Tibial nerve (tissue), 4 donors: Measurements from ENCODE around the gene CLEC4C. TPM values are rescaled to one million over a fixed set of nuclear protein-coding genes. Genes with fewer than 3 reads are reported as not detected.
"Not testable (repeated sequence)": the region's sequence is repeated elsewhere in the genome, so short reads cannot be mapped to it uniquely, and the experiment has no call there.

ENCODE experiments used
- DNase-seq, 2 donors: peaks; one replicate each; pipeline ENCODE4 v3.0.0-alpha.2; 2019; ENCODE audit warnings: low spot score in 2 of 2
- H3K27ac ChIP-seq, 4 donors: fragments of 200-600 bp; sonication (generic) in 3 of 4; one replicate each; pipeline ENCODE4 v1.5.1; 2017 to 2019; ENCODE audit warnings: mild to moderate bottlenecking in 1 of 4
- H3K27me3 ChIP-seq, 2 donors: fragments of 200-600 bp; sonication (generic) in 1 of 2; one replicate each; pipeline versions ENCODE4 v1.5.1 to v1.6.0; 2017 to 2019
- H3K36me3 ChIP-seq, 3 donors: fragments of 200-600 bp; sonication (generic); one replicate each; pipeline ENCODE4 v1.5.1; 2018 to 2019
- H3K4me1 ChIP-seq, 4 donors: fragments of 200-600 bp; sonication (generic) in 3 of 4; one replicate each; pipeline ENCODE4 v1.5.1; 2017 to 2019
- H3K4me3 ChIP-seq, 4 donors: fragments of 200-600 bp; sonication (generic) in 3 of 4; one replicate each; pipeline ENCODE4 v1.5.1; 2017 to 2019; ENCODE audit warnings: mild to moderate bottlenecking in 1 of 4, moderate library complexity in 1 of 4
- H3K9me3 ChIP-seq, 4 donors: fragments of 200-600 bp; sonication (generic) in 3 of 4; one replicate each; pipeline ENCODE4 v1.5.1; 2017 to 2019
- EP300 ChIP-seq, 2 donors: sonication (generic); formaldehyde crosslinking; IDR thresholded peaks; one replicate each; pipeline ENCODE4 v1.6.1; 2017; ENCODE audit warnings: antibody characterized with exemption in 2 of 2, mild to moderate bottlenecking in 1 of 2
- POLR2A ChIP-seq, 2 donors: fragments of 450-650 bp; IDR thresholded peaks; one replicate each; pipeline ENCODE4 v1.6.1; 2017; ENCODE audit warnings: antibody characterized with exemption in 2 of 2, mild to moderate bottlenecking in 2 of 2, moderate library complexity in 2 of 2
- WGBS, 2 donors: methylation state at CpG; one replicate each; pipeline ENCODE4 v1.1.5; 2018; 5-methylcytosine and 5-hydroxymethylcytosine counted together
- total RNA-seq, 4 donors: library from RNA; depleted of rRNA; stranded (reverse); fragments of >200 nt; gene quantifications; one replicate each; pipeline ENCODE4 v1.1.0, GENCODE V29; 2016
- TF ChIP-seq, protein P1 (sequence below), 5 experiments: fragments of 200-600 bp in 3 of 5; fragments of 450-650 bp in 2 of 5; sonication (generic) in 3 of 5; IDR thresholded peaks; one replicate each; pipeline ENCODE4 v1.5.1; 2016 to 2019; ENCODE audit warnings: antibody characterized with exemption in 5 of 5, mild to moderate bottlenecking in 3 of 5, moderate library complexity in 2 of 5

CLEC4C gene
- not detected for total RNA-seq

GRCh38 chr12:7747246-7747645 is at the start of gene CLEC4C:
Gene CLEC4C, minus strand, starts transcription at chr12:7747375. Its CDS starts 27 bp downstream, at chr12:7747348.
- no peak within 1 kb of the TSS for H3K27ac ChIP-seq
- TF ChIP-seq POLR2A (IDR thresholded peaks at IDR 0.05) (no peak), EP300 (IDR thresholded peaks at IDR 0.05) (no peak)
- TF ChIP-seq, protein P1, sequence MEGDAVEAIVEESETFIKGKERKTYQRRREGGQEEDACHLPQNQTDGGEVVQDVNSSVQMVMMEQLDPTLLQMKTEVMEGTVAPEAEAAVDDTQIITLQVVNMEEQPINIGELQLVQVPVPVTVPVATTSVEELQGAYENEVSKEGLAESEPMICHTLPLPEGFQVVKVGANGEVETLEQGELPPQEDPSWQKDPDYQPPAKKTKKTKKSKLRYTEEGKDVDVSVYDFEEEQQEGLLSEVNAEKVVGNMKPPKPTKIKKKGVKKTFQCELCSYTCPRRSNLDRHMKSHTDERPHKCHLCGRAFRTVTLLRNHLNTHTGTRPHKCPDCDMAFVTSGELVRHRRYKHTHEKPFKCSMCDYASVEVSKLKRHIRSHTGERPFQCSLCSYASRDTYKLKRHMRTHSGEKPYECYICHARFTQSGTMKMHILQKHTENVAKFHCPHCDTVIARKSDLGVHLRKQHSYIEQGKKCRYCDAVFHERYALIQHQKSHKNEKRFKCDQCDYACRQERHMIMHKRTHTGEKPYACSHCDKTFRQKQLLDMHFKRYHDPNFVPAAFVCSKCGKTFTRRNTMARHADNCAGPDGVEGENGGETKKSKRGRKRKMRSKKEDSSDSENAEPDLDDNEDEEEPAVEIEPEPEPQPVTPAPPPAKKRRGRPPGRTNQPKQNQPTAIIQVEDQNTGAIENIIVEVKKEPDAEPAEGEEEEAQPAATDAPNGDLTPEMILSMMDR (IDR thresholded peaks at IDR 0.05) = no peak
- WGBS, 2 donors = 76 to 78% methylated on average over 5 of the region's 5 CpGs
- H3K36me3 ChIP-seq = no peaks in the 10 kb centered on the region
- H3K27me3 ChIP-seq = no peaks in the 10 kb centered on the region
- H3K4me3 ChIP-seq = no peak within 1 kb of the TSS
- H3K9me3 ChIP-seq = peaks cover 0 to 20% (median 0%) of the 10 kb centered on the region in 4 donors
- no peak for DNase-seq
- no peaks in the 10 kb centered on the region for H3K4me1 ChIP-seq

GRCh38 chr12:7793211-7793610 is 46.0 kb upstream of the CLEC4C start:
- Histone ChIP-seq H3K27ac (no peak overlapping the region), H3K27me3 (no peaks in the 10 kb centered on the region), H3K4me3 (no peak overlapping the region), H3K9me3 (no peaks in the 10 kb centered on the region), H3K4me1 (peaks cover 0 to 2% (median 0%) of the 10 kb centered on the region in 4 donors), H3K36me3 (no peaks in the 10 kb centered on the region)
- no peak for DNase-seq
- TF ChIP-seq POLR2A (IDR thresholded peaks at IDR 0.05) (no peak), EP300 (IDR thresholded peaks at IDR 0.05) (no peak)
- TF ChIP-seq, protein P1 (IDR thresholded peaks at IDR 0.05) = no peak
- WGBS, 2 donors = 61 to 69% methylated on average over 3 of the region's 3 CpGs

GRCh38 chr12:7788884-7789528 is 41.8 kb upstream of the CLEC4C start, which contains the start of gene NANOG:
Gene NANOG, plus strand, starts transcription at chr12:7789402. Its CDS starts 213 bp downstream, at chr12:7789615.
- not testable (repeated sequence) for H3K4me1 ChIP-seq, DNase-seq, H3K27me3 ChIP-seq, H3K9me3 ChIP-seq, H3K4me3 ChIP-seq, H3K36me3 ChIP-seq, H3K27ac ChIP-seq
- 72 to 76% methylated on average over 13 of the region's 13 CpGs for WGBS, 2 donors

GRCh38 chr12:7788294-7788660 is 41.1 kb upstream of the CLEC4C start:
- no peak overlapping the region for H3K27ac ChIP-seq
- no peaks in the 10 kb centered on the region for H3K36me3 ChIP-seq
- no peaks in the 10 kb centered on the region for H3K27me3 ChIP-seq
- H3K9me3 ChIP-seq = no peaks in the 10 kb centered on the region
- DNase-seq = no peak
- H3K4me1 ChIP-seq = peaks cover 0 to 8% (median 0%) of the 10 kb centered on the region in 4 donors
- TF ChIP-seq, protein P1 (IDR thresholded peaks at IDR 0.05) = no peak
- no peak for TF ChIP-seq POLR2A (IDR thresholded peaks at IDR 0.05)
- TF ChIP-seq EP300 (IDR thresholded peaks at IDR 0.05) = no peak
- H3K4me3 ChIP-seq = no peak overlapping the region
- WGBS, 2 donors = 18 to 19% methylated on average over 4 of the region's 4 CpGs

- no peak for TF ChIP-seq EP300 (IDR thresholded peaks at IDR 0.05)
- no peak for TF ChIP-seq POLR2A (IDR thresholded peaks at IDR 0.05)
- TF ChIP-seq, protein P1 (IDR thresholded peaks at IDR 0.05) = no peak
- no peak overlapping the region for H3K4me3 ChIP-seq
- no peaks in the 10 kb centered on the region for H3K36me3 ChIP-seq
- no peaks in the 10 kb centered on the region for H3K27me3 ChIP-seq
- no peaks in the 10 kb centered on the region for H3K9me3 ChIP-seq
- DNase-seq = no peak
- H3K27ac ChIP-seq = no peak overlapping the region
- WGBS, 2 donors = 22% methylated on average over 13 of the region's 13 CpGs
- H3K4me1 ChIP-seq = peaks cover 0 to 8% (median 0%) of the 10 kb centered on the region in 4 donors
Measured at GRCh38 chr12:7787574-7788293, 40.6 kb upstream of the CLEC4C start.
